NCI-H1694 (cell line): ENCODE results near the gene SLC25A28.

Experiments used
- DNase-seq: peaks from one replicate; lab custom pipeline; 2025; lab: John Stamatoyannopoulos, UW

Gene SLC25A28, protein sequence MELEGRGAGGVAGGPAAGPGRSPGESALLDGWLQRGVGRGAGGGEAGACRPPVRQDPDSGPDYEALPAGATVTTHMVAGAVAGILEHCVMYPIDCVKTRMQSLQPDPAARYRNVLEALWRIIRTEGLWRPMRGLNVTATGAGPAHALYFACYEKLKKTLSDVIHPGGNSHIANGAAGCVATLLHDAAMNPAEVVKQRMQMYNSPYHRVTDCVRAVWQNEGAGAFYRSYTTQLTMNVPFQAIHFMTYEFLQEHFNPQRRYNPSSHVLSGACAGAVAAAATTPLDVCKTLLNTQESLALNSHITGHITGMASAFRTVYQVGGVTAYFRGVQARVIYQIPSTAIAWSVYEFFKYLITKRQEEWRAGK

DNA sequence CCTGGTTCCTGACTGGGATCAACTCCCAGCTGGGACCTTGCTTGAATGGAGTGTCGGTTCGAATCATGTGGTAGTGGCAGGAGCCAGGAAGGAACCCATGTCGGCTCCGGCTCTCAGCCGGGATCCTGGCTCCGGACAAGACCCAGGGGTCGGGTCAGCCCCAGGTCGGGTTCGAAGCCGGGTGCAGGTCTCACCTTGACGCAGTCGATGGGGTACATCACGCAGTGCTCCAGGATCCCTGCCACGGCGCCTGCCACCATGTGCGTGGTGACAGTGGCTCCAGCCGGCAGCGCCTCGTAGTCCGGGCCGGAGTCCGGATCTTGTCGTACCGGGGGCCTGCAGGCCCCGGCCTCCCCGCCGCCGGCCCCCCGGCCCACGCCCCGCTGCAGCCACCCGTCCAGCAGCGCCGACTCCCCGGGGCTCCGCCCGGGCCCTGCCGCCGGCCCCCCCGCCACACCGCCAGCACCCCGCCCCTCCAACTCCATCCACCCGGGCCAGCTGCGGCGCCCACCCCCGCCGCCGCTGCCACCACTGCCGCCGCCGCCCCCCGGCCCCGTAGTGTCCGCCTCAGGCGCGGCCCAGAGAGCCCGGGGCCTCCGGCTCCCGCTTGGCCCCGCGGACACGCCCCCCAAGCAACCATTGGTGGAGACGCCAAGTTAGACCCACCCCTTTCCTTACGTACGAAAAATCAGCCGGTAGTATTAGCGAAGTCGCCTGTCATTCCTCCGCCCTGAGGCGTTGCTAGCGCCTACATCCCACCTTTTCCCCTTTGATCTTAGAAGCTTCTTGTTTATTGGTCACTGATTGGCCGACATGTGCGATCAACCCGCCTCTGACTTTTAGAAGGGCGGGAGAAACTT, at the start of gene SLC25A28:
SLC25A28 (minus strand) TSS at position 589 of the 860 bp plus-strand sequence; CDS start at position 485, 104 bp downstream.
- peak; percentile 98 for DNase-seq

DNA sequence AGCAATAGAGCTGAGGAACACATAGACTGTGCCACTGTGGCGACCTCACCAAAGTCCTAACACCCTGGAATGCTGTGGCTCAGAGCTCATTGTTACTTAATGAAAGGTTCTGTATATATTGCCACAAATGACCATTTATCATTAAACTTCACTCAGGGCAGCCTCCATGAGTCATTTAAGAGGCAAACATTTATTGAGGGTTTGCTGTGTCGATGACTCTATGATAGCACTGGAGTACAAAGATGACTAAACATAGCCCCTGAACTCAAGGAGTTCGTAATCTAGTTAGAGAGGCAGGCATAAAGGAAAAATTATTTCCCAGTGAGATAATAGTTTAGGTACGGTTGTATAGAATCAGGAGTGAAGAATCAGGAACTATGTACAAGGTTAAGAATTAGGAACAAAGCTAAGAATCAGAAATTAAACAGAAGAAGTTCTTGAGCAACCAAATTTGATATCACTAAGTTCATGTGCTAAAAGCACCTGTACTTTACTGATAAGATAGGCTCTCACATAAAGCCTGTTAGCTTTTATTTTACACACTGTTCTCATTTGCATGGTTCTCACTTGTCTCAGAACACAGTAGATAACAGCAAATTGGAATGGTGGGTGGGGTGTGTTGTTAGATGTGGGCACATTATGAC, 47.0 kb upstream of the SLC25A28 start:
- DNase-seq = no peak

DNA sequence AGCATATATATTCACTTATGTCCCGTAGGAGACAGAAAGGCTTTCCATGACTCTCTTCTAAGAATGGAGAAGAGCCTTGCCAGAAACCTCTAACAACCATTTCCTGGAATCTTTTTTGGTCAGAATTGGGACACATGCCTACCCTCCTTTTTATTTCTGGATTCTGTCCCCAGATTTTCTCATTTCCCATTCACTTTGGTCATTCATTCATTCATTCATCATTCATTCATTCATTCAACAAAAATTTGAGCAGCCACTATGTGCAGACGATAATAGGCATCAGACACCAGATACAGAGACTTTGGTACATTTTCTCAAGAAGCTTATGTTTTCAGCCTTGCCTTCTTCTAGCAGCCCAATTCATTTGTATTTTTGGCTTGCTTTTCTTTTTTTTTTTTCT, 45.1 kb upstream of the SLC25A28 start:
- no peak for DNase-seq

DNA sequence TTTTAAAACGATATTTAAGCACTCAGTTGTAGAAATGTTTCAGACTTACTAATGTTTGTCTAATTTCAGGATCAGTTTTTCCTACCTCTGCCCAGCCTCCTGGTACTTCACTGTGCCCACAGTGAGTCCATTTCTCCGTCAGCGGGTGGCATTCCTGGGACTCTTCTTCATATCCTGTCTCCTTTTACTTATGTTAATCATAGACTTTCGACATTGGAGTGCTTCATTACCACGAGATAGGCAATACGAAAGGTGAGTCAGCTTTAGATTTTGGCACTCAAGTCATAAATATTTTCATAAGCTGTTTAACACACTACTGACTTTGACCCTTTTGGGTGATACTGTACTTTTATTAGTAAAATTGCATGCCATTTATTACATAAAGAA, 41.1 kb upstream of the SLC25A28 start:
- DNase-seq = no peak

DNA sequence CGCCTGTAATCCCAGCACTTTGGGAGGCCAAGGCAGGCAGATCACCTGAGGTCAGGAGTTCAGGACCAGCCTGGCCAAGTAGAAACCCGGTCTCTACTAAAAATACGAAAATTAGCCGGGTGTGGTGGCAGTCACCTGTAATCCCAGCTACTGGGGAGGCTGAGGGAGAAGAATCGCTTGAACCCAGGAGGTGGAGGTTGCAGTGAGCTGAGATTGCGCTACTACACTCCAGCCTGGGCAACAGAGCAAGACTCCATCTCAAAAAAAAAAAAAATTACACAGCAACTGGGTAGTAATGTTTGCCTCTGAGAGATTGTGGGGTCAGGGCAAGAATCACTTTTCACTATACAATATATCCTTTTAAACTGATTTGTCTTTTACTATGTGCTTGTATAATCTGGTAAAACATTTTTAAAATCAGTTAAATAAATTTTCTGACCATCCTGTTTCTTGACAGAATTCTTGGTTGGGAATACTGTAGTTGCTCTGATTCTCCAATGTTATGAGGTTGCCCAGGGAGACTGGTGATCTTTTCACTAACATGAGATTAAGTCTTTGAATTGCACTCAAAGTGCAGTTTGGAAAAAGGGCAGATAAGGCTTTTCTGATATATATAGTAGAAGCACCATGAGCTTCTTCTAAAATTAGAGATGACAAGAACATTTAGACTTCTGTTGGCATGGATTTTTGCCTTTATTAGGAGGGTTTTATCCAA, 40.6 kb upstream of the SLC25A28 start:
- no peak for DNase-seq

DNA sequence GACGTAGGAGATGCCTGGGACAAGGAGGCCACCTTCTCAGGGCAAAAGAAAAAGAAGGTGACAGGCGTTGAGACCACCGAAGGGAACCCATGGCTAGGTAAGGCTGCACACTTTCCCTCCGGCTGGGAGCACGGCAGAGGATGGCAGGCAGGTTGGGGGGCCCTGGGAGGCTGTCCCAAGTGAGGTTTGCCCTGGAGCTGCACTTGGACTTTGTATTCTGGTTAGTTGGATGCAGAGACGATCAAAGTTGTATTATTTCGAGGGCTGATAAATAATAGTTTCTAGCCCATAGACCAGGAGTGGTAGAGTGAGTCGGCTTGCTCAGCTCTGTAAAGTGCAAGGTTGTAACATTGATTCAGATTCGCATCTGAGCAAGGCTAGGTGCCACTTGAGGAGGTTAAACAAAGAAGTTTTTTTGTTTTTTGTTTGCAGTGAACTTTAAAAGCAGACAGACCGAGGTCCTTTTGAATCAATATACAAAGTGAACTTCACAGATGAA, 39.7 kb upstream of the SLC25A28 start:
- no peak for DNase-seq

DNA sequence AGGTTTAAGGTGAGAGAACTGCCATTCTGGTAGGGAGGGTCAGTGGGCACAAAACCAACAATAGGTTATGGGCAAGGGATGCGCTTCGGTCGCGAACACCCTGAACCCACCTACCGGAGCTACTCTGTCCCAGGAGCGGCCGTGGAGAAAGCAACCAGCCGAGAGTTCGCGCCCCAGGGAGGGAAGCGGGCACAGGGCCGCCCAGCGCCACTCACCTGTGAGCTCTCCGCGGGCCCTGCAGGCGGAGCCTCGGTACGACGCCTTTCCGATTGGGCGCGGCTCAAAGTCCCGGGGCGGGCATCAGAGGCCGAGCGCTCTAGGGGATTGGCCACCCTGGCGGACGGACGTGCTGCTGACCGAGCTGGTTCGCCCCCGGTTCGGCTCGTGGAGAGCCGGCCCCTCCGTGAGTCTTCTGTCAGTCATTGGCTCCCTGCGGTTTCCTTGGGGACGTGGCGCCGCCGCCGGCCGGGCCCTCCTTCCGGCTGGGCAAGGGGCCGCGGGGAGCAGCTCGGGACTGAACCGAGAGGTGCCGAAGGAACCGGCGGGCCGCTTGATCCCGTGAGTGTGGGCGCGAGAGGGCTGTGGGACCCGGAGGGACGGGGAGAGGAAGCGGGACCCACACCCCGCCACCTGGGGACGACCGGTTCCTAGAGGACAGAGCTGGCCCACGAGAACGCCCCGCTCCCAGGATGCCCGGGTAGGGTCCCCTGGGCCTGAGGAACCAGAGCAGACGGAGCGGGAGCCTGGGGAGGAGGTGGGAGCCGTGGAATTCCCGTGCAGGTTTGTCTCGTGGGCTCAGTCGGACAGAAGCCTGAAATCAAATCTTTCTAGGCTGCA, 39.0 kb upstream of the SLC25A28 start, which contains the start of gene ENTPD7:
ENTPD7 (plus strand) TSS at position 479 of the 837 bp plus-strand sequence. CDS start 448 bp downstream, outside the sequence.
- DNase-seq = peak; percentile 59

DNA sequence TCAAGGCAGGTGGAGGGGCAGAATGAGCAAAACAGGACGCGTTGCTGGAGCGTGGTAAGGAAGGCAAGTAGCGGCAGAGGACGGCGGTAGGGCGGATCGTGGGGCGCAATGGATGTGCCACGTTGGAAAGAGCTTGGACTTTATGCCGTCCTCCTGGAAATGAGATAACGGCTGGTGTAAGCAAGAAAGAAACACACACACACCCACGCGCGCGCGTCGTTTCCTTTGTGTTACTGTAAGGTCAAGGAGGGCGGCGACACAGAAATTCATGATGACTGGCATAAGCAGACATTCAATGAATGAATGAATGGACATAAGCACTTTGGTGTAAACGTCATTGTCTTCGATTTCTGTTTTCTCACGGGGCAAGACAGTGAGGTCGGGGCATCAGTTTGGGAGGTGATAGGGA, 38.4 kb upstream of the SLC25A28 start:
- DNase-seq = no peak

DNA sequence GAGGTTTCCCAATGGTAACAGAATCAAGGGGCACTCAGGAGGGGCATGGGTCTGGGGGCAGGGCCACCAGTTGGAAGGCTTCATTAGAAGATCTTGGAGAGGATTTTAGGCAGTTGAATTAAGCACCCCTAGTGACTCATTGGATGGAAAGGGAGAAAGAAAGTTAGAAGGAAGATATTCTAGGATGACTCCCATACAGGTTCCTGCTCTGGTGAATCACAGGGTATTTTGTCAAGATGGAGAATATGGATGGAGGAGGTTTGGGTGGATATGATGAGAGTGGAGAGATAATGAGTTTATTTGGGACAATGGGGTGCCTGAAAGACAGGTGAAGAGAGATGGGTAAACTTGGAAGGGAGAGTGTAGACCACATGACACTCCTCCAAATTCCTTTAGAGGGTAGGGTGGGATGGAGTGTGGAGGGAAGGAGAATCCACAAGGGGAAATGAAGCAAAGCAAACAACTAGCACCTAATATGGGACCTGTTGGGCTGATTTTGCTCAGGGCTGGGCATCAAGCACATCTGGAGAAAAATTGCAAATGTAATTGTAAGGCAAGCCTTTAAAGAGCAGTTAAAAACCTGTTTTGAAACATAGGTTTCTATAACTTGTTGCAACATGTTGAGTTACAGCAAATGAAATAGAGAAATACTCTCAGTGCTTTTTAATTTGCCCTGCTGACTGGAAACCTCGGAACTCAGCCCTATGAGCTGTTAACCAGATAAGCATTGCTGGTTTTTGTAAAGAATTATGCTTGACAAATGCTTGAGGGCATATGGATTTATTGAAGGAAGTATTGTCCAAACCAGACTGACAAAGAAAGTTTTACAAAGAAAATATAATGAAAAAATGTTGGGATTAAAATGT, 36.2 kb upstream of the SLC25A28 start:
- no peak for DNase-seq

DNA sequence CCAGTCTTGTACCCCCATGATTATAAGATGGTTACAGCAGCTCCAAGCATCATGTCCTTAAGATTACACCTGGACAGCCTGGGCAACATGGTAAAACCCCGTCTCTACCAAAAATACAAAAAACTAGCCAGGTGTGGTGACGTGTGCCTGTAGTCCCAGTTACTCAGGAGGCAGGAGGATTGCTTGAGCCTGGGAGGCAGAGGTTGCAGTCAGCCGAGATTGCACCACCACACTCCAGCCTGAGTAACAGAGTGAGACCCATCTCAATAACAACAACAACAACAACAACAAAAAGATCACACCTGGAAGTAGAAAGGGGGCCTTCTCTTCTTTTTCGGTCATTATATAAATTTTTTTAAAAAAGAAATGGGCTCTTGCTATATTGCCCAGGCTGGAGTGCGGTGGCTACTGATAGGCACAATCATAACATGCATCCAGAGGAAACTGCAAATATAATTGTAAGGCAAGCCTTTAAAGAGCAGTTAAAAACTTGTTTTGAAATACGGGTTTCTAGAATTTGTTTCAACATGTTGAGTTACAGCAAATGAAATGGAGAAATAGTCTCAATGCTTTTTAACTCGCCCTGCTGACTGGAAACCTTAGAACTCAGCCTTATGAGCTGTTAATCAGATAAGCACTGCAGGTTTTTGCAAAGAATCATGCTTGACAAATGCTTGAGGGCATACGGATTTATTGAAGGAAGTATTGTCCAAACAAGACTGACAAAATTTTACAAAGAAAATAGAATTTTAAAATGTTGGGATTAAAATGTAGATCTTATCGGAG, 34.3 kb upstream of the SLC25A28 start:
- no peak for DNase-seq

DNA sequence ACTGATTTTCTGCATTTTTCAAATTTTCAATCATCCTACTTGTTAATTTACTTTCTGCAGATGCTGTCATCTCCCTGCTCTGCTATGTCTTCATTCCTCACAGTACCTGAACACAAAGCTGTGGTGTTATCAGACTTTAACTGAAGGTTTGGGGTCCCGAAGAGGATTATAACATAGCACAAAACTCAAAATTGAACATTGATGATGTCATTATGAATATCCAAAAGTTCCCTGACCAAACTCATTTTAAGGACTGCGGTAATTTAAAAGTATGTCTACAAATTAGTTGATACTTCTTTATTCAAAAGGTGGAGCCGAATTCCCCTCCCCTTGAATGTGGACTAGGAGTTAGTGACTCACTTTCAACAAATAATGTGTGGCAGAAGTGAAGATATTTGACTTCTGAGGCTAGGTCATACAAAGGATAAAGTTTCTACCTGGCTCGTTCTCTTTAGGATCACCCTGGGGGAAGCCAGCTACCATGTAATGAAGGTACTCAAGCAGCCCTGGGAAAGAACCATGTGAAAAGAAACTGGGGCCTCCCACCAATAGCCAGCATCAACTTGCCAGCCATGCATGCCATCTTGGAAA, 32.7 kb upstream of the SLC25A28 start:
- no peak for DNase-seq

DNA sequence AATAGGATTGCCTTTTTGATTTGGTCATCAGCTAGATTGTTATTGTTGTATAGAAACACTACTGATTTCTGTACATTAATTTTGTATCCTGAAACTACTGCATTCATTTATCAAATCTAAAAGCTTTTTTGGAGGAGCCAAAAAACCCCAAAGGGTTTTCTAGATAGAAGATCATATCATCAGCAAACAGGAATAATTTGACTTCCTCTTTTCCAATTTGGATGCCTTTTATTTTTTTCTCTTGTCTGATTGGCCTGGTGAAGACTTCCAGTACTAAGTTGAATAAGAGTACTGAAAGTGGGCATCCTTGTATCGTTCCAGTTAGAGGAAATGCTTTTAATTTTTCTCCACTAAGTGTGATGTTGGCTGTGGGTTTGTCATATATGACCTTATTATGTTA, 28.5 kb upstream of the SLC25A28 start:
- DNase-seq = no peak

DNA sequence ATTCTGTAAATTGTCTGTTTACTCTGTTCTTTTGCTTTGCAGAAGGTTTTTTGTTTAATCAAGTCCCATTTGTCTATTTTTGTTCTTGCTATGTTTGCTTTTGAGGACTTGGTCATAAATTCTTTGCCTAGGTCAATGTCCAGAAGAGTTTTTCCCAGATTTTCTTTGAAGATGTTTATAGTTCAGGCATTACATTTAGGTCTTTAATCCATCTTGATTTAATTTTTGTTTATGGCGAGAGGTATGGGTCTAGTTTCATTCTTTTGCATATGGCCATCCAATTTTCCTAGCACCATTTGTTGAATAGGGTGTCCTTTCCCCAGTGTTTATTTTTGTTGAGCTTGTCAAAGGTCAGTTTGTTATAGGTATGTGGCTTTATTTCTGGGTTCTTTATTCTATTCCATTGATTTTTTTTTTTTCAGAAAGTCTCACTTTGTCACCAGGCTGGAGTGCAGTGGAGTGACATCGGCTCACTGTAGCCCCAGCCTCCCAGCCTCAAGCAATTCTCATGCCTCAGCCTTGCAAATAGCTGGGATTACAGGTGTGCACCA, 27.4 kb upstream of the SLC25A28 start:
- DNase-seq = no peak

DNA sequence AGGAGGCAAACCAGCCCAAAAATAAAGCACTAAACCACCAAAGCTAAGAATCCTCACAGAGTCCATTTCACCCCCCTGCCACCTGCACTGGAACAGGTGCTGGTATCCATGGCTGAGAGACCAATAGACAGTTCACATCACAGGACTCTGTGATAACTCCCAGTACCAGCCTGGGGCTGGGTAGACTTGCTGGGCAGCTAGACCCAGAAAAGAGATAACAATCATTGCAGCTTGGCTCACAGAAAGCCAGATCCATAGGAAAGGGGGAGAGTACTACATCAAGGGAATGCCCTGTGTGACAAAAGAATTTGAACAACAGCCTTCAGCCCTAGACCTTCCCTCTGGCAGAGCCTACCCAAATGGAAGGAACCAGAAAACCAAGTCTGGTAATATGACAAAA, 13.6 kb upstream of the SLC25A28 start:
- DNase-seq = no peak

DNA sequence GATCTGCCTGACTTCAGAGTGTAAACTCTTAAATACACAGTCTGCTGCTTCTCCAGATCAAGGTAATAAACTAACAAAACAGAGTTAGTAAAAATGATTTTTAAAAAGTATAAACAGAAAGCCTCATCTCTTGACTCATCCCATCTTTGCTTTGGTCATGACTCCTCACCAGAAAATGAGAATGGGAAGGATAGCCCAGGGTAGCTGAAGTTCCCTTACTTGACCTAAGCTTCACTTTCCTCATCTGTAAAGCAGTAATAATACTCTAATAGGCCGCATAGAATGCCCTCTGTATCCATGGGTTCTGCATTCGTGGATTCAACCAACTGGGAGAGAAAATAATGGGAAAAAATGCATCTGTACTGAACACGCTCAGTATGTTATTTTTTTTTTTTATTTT, 11.3 kb upstream of the SLC25A28 start:
- no peak for DNase-seq

DNA sequence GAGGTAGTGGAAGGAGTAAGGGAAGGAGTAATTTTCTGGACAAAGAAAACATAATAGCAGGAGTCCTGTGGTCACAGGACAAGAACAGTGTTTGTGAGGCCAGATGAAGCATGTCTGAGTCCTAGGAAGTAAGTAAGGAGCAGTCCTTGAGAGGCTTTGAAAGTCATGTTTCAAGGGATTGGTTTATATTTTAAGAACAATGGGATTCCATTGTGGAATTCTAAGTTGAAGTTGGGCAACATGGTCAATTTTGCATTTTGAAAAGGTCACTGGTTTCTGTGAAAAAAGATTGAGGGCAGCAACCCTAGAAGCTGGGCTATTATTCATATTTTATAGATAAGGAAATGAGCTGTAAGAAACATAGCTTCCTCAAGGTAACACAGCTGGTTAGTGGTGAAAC, 10.8 kb upstream of the SLC25A28 start:
- no peak for DNase-seq

DNA sequence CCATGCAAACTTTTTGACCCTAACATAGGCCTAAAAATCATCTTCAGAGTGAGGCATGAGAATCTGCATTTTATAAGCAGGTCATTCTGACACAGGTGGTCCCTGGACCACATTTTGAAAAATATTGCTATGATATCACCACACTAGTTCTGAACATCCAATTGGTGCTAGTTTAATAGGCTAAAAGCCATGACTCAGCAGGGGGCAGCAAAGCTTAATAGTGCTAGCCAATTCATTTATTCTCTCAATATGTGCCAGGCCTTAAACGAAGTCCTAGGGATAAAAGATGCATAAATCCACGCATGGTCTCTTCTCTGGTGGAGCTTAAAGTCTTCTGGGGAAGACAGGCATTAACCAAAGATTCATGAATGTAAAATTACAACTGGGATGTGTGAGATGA, 10.2 kb upstream of the SLC25A28 start:
- peak; percentile 27 for DNase-seq

DNA sequence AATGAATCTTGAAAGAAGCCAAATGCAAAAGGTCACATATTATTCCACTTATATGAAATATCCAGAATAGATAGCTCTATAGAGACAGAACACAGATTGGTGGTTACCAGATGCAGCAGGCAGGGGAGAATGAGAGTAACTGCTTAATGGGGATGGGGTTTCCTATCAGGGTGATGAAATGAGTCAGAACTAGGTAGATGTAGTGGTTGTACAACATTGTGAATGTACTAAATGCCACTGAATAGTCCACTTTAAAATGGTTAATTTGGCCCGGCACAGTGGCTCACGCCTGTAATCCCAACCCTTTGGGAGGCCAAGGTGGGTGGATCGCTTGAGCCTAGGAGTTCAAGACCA, 9.4 kb upstream of the SLC25A28 start:
- no peak for DNase-seq
